WTC11 (cell line): ENCODE measurements around the gene C10orf95. TPM values are rescaled to one million over a fixed set of nuclear protein-coding genes. Genes with fewer than 3 reads are reported as not detected.

Experiments
- ATAC-seq: fragments of 200-7000 bp; cut with Tn5 transposase; 2 replicates; pipeline ENCODE4 v1.10.0; 2021; ENCODE audit warnings: mild to moderate bottlenecking, moderate library complexity
- CTCF ChIA-PET: fragments of 300-600 bp; sonication (Branson Sonifier 250); formaldehyde crosslinking; loops from one replicate; lab custom pipeline; 2021; ENCODE audit warnings: antibody characterized with exemption; lab: Charles Lee
- POLR2A ChIA-PET: fragments of 350-600 bp; sonication (Branson Sonifier 250); formaldehyde crosslinking; loops from one replicate; lab custom pipeline; 2021; ENCODE audit warnings: antibody characterized with exemption; lab: Charles Lee
- DNase-seq: peaks from one replicate; pipeline ENCODE4 v3.0.0; 2021; ENCODE audit warnings: low spot score
- H3K27ac Mint-ChIP-seq: 2 replicates; pipeline ENCODE4 v1.8.0; 2021; ENCODE audit warnings: mixed read lengths
- H3K27me3 Mint-ChIP-seq: 2 replicates; pipeline ENCODE4 v1.8.0; 2021; ENCODE audit warnings: low read depth, mild to moderate bottlenecking, moderate library complexity, mixed read lengths
- H3K36me3 Mint-ChIP-seq: 2 replicates; pipeline ENCODE4 v1.8.0; 2021; ENCODE audit warnings: mixed read lengths
- H3K4me1 Mint-ChIP-seq: 2 replicates; pipeline ENCODE4 v1.8.0; 2022; ENCODE audit warnings: mixed read lengths
- H3K4me3 Mint-ChIP-seq: 2 replicates; pipeline ENCODE4 v1.8.0; 2021; ENCODE audit warnings: mild to moderate bottlenecking, moderate library complexity, mixed read lengths
- H3K9me3 Mint-ChIP-seq: 2 replicates; pipeline ENCODE4 v1.8.0; 2021; ENCODE audit warnings: mixed read lengths
- CREB1 ChIP-seq: sonication (generic); formaldehyde crosslinking; IDR thresholded peaks from 2 replicates; pipeline ENCODE4 v1.8.0; 2023; ENCODE audit warnings: mild to moderate bottlenecking, missing genetic modification reagents
- ESRRA ChIP-seq: sonication (generic); formaldehyde crosslinking; IDR thresholded peaks from 2 replicates; pipeline ENCODE4 v1.8.1; 2022; ENCODE audit warnings: mild to moderate bottlenecking, missing genetic modification reagents, borderline replicate concordance
- FOXK1 ChIP-seq: sonication (generic); formaldehyde crosslinking; IDR thresholded peaks from 2 replicates; pipeline ENCODE4 v1.8.0; 2022; ENCODE audit warnings: mild to moderate bottlenecking, moderate library complexity, missing genetic modification reagents
- FOXP1 ChIP-seq: sonication (generic); formaldehyde crosslinking; IDR thresholded peaks from 2 replicates; pipeline ENCODE4 v1.8.0; 2022; ENCODE audit warnings: missing genetic modification reagents, mild to moderate bottlenecking, moderate library complexity, borderline replicate concordance
- HMGA2 ChIP-seq: fragments of 250-450 bp; sonication (Bioruptor Pico); IDR thresholded peaks from 2 replicates; pipeline ENCODE4 v1.4.0; 2021; ENCODE audit warnings: mild to moderate bottlenecking, moderate library complexity
- KAT7 ChIP-seq: sonication (generic); formaldehyde crosslinking; IDR thresholded peaks from 2 replicates; pipeline ENCODE4 v1.8.1; 2023; ENCODE audit warnings: missing genetic modification reagents, mild to moderate bottlenecking, borderline replicate concordance
- NFE2L1 ChIP-seq: sonication (generic); formaldehyde crosslinking; IDR thresholded peaks from 2 replicates; pipeline ENCODE4 v1.8.1; 2023; ENCODE audit warnings: missing genetic modification reagents
- STAT6 ChIP-seq: sonication (generic); formaldehyde crosslinking; conservative IDR thresholded peaks from 2 replicates; pipeline ENCODE4 v1.8.1; 2023; ENCODE audit warnings: mild to moderate bottlenecking, low read depth, missing genetic modification reagents, moderate library complexity
- TEAD1 ChIP-seq: sonication (generic); formaldehyde crosslinking; IDR thresholded peaks from 2 replicates; pipeline ENCODE4 v1.8.0; 2022; ENCODE audit warnings: mild to moderate bottlenecking, missing genetic modification reagents
- ZMAT4 ChIP-seq: fragments of 250-450 bp; sonication (Bioruptor Pico); IDR thresholded peaks from 2 replicates; pipeline ENCODE4 v1.9.0; 2021; ENCODE audit warnings: mild to moderate bottlenecking
- ZNF121 ChIP-seq: sonication (generic); formaldehyde crosslinking; IDR thresholded peaks from 2 replicates; pipeline ENCODE4 v1.8.0; 2023; ENCODE audit warnings: missing genetic modification reagents
- ZNF219 ChIP-seq: sonication (generic); formaldehyde crosslinking; IDR thresholded peaks from 2 replicates; pipeline ENCODE4 v1.8.0; 2023; ENCODE audit warnings: missing genetic modification reagents, mild to moderate bottlenecking, borderline replicate concordance
- ZNF425 ChIP-seq: fragments of 250-450 bp; sonication (Bioruptor Pico); conservative IDR thresholded peaks from 2 replicates; pipeline ENCODE4 v1.9.0; 2021; ENCODE audit warnings: mild to moderate bottlenecking
- total RNA-seq: library from RNA; stranded (reverse); gene quantifications from 3 replicates; pipeline ENCODE4 v1.2.3, GENCODE V29; 2021
- TF ChIP-seq, protein P1 (sequence below): fragments of 250-450 bp; sonication (Bioruptor Pico); IDR thresholded peaks from 2 replicates; pipeline ENCODE4 v2.1.2; 2022; ENCODE audit warnings: mild to moderate bottlenecking, moderate library complexity
- TF ChIP-seq, protein P2 (sequence below): sonication (generic); formaldehyde crosslinking; IDR thresholded peaks from 2 replicates; pipeline ENCODE4 v1.8.0; 2023; ENCODE audit warnings: mild to moderate bottlenecking, missing genetic modification reagents
- TF ChIP-seq, protein P3 (sequence below): fragments of 200-600 bp; IDR thresholded peaks from 2 replicates; pipeline ENCODE4 v1.8.0; 2022; ENCODE audit warnings: antibody characterized with exemption
- TF ChIP-seq, protein P4 (sequence below): sonication (generic); formaldehyde crosslinking; IDR thresholded peaks from 2 replicates; pipeline ENCODE4 v1.8.1; 2022; ENCODE audit warnings: missing genetic modification reagents, borderline replicate concordance

The C10orf95 gene
- total RNA-seq, 1 experiment from 2014 or later = 0.96 TPM

- TF ChIP-seq STAT6 (CRISPR knock-in tag) (no peak; the same call in 1 of the 2 replicates), KAT7 (CRISPR knock-in tag) (0 out of 2 replicates have a peak, but pooled peaks have one; percentile 31), ESRRA (CRISPR knock-in tag) (no peak), ZNF219 (CRISPR knock-in tag) (no peak)
- TF ChIP-seq, protein P1, sequence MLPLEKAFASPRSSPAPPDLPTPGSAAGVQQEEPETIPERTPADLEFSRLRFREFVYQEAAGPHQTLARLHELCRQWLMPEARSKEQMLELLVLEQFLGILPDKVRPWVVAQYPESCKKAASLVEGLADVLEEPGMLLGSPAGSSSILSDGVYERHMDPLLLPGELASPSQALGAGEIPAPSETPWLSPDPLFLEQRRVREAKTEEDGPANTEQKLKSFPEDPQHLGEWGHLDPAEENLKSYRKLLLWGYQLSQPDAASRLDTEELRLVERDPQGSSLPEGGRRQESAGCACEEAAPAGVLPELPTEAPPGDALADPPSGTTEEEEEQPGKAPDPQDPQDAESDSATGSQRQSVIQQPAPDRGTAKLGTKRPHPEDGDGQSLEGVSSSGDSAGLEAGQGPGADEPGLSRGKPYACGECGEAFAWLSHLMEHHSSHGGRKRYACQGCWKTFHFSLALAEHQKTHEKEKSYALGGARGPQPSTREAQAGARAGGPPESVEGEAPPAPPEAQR (CRISPR knock-in tag) = no peak
- TF ChIP-seq, all 79 proteins: peak for 13
Observed at GRCh38 chr10:102461187-102462054, 10.1 kb upstream of the C10orf95 start (continued).

DNA sequence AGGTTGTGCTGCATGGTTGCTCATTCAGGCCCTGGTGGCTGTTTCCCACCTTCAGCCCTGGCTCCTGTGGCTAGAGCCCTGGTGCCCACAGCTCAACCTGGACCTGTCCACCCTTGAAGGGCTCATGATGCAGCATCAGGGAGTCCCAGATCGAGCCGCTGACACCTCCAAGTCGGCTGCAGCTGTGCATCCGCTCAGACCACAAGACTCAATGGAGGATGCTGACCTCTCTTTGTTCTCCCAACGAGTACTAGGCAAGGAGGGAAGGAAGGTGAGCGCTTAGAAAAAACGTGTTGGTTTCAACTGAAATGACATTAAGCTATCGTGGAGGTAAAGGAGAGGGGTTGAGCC lies 9.5 kb upstream of the C10orf95 start:
- CTCF ChIA-PET = interaction anchor here (1.4 to 4.3 kb wide), 6 partner anchors 10 to 123 kb away, joined by 3 to 33 read pairs (median 16); partner anchors contain the start of genes C10orf95, FBXL15 and NFKB2
- DNase-seq (no peak), ATAC-seq (peak; percentile 5)
- Mint-ChIP-seq H3K4me1 (peaks cover 38% of the 10 kb centered on the region), H3K36me3 (0 out of 2 replicates have a peak, but pooled peaks cover under 1% of the 10 kb centered on the region), H3K27me3 (peaks cover 2% of the 10 kb centered on the region; the same call in 1 of the 2 replicates), H3K9me3 (no peaks in the 10 kb centered on the region), H3K4me3 (peak overlapping the region; percentile 97), H3K27ac (peak overlapping the region; percentile 74)
- POLR2A ChIA-PET = interaction anchor here (1.3 to 3.8 kb wide), 4 partner anchors 9 to 39 kb away, joined by 3 to 37 read pairs (median 18); partner anchors contain the start of genes C10orf95 and FBXL15
- TF ChIP-seq, protein P2, sequence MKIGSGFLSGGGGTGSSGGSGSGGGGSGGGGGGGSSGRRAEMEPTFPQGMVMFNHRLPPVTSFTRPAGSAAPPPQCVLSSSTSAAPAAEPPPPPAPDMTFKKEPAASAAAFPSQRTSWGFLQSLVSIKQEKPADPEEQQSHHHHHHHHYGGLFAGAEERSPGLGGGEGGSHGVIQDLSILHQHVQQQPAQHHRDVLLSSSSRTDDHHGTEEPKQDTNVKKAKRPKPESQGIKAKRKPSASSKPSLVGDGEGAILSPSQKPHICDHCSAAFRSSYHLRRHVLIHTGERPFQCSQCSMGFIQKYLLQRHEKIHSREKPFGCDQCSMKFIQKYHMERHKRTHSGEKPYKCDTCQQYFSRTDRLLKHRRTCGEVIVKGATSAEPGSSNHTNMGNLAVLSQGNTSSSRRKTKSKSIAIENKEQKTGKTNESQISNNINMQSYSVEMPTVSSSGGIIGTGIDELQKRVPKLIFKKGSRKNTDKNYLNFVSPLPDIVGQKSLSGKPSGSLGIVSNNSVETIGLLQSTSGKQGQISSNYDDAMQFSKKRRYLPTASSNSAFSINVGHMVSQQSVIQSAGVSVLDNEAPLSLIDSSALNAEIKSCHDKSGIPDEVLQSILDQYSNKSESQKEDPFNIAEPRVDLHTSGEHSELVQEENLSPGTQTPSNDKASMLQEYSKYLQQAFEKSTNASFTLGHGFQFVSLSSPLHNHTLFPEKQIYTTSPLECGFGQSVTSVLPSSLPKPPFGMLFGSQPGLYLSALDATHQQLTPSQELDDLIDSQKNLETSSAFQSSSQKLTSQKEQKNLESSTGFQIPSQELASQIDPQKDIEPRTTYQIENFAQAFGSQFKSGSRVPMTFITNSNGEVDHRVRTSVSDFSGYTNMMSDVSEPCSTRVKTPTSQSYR (CRISPR knock-in tag) = no peak
- TF ChIP-seq HMGA2 (CRISPR knock-in tag) (no peak), FOXK1 (CRISPR knock-in tag) (no peak), ZNF425 (CRISPR knock-in tag) (no peak), TEAD1 (CRISPR knock-in tag) (no peak), FOXP1 (CRISPR knock-in tag) (0 out of 2 replicates have a peak, but pooled peaks have one; percentile 27), ZNF121 (CRISPR knock-in tag) (no peak), NFE2L1 (0 out of 2 replicates have a peak, but pooled peaks have one; percentile 15), ZMAT4 (CRISPR knock-in tag) (no peak), CREB1 (CRISPR knock-in tag) (no peak)
- TF ChIP-seq, protein P3, sequence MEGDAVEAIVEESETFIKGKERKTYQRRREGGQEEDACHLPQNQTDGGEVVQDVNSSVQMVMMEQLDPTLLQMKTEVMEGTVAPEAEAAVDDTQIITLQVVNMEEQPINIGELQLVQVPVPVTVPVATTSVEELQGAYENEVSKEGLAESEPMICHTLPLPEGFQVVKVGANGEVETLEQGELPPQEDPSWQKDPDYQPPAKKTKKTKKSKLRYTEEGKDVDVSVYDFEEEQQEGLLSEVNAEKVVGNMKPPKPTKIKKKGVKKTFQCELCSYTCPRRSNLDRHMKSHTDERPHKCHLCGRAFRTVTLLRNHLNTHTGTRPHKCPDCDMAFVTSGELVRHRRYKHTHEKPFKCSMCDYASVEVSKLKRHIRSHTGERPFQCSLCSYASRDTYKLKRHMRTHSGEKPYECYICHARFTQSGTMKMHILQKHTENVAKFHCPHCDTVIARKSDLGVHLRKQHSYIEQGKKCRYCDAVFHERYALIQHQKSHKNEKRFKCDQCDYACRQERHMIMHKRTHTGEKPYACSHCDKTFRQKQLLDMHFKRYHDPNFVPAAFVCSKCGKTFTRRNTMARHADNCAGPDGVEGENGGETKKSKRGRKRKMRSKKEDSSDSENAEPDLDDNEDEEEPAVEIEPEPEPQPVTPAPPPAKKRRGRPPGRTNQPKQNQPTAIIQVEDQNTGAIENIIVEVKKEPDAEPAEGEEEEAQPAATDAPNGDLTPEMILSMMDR = no peak
- TF ChIP-seq, protein P4, sequence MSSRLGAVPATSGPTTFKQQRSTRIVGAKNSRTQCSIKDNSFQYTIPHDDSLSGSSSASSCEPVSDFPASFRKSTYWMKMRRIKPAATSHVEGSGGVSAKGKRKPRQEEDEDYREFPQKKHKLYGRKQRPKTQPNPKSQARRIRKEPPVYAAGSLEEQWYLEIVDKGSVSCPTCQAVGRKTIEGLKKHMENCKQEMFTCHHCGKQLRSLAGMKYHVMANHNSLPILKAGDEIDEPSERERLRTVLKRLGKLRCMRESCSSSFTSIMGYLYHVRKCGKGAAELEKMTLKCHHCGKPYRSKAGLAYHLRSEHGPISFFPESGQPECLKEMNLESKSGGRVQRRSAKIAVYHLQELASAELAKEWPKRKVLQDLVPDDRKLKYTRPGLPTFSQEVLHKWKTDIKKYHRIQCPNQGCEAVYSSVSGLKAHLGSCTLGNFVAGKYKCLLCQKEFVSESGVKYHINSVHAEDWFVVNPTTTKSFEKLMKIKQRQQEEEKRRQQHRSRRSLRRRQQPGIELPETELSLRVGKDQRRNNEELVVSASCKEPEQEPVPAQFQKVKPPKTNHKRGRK (CRISPR knock-in tag) = no peak
